Stimulated activated CD4-positive, alpha-beta T cell treated with anti-CD3 and anti-CD28 coated beads, Interleukin-1b, Interleukin-23, amount 100 ng/mL, for 48 hours (primary cell): Measurements from ENCODE around the gene CCDC171.

Experiments used
- DNase-seq: peaks from one replicate; pipeline ENCODE4 v3.0.0-alpha.2; 2020

CCDC171 gene

GRCh38 chr9:15901572-15901971 lies 348.7 kb downstream of the CCDC171 start:
- no peak for DNase-seq

DNA sequence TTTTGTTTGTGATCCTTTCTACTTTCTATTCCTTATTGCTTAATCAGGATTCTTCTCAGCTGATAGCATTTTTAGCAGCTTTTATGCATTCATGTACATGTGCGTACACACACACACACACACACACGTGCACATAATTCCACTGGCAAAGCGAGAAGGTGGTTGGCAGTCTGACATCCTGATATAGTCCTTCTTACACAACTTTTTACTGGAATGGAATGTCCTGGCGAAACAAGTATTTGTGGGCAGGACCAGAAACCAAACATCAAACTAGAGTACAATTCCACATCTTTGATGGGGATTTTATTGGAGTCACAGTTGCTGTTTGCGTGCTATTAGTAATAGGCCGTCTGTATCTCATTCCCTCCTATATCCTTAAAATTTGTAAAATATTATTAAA lies 356.5 kb downstream of the CCDC171 start:
- DNase-seq = no peak

GRCh38 chr9:15915711-15916110 lies 362.9 kb downstream of the CCDC171 start:
- DNase-seq = no peak

DNA sequence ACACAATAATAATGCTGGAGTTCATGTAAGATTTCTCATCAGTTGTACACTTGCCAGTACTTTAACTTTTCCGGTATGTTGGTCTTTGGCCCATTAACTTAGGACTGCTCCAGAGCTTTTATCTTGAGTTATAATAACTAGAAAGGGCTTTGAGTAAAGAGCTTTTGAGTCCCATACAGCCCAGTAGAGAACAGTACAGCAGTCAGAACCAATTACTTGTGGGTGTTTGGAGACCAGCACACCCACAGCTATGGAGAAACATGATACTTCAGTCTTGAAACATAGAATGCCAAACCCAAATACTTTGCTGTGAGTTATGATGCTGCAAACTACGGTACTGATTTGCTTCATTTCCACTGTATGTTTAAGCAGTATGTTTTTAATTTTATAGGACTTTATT lies 374.3 kb downstream of the CCDC171 start:
- DNase-seq = no peak

DNA sequence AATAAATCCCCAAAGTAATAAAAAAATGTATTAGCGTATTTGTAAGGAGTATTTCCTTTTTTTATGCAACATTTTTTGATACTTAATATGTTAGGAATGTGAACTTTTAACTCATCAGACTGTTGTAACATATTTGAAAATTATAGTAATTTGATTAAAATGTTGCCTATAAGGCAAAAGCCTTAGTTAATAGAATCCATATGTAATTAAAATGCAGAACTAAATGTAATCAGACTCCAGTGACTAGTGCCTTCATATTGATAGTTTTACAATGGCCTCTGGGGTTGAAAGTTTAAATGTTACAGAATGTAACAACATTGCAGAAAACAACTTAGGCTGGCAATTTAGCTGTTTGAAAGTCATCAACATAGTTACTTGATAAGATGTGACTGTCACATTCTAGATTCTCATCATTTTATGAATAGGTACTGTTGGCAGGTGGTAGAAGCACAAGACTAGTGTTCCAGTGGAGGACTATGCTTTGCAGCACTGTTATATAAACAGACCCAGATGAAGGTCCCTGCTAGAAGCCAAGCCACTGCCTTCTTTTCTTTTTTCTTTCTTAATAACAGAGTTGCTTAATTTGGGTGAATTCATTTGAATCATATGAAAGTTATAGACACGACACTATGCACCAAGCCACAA lies 382.9 kb downstream of the CCDC171 start:
- DNase-seq = no peak

GRCh38 chr9:15936306-15936921 lies 383.6 kb downstream of the CCDC171 start:
- no peak for DNase-seq

- DNase-seq = no peak
Observed at GRCh38 chr9:15942831-15943424, 390.1 kb downstream of the CCDC171 start.

DNA sequence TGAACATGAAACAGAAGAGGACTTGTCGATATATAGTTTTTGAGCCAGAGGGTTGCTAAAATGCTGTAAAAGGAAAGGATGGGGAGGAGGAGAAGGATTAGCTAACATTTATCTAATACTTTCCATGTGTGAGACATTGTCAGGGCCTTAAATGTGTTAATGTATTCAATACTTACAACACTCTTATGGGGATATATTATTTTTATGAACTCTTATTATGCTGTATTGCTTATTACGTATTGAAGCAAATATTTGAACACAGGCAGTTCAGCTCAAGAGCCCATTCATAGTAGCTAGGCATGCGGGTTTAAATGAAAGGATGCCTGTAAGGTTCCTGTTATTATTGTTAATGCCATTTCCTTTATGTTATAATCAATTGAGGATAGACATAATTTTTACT lies 391.5 kb downstream of the CCDC171 start:
- DNase-seq = no peak

- DNase-seq = no peak
Observed at GRCh38 chr9:15959663-15960062, 406.8 kb downstream of the CCDC171 start.

DNA sequence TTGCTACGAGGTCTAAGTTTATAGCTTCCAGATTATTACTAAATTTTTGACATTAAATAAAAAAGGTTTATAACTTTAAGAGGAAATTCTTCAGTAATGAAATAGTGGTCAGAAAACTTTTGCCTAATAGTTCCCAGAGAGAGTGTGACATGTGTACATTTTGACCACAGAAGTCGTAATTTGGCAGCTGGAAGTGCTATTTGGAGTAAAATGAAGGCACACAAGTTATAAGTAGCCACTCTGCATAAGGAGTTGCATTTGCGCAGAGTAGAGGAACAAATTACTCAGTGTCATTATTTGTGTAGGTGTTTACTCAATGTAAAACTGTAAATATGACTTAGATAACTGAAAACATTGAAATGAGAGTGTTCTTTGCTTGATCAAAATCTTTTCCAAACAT lies 408.4 kb downstream of the CCDC171 start:
- DNase-seq = no peak

GRCh38 chr9:15965246-15965745 lies 412.5 kb downstream of the CCDC171 start:
- no peak for DNase-seq

- DNase-seq = no peak
Observed at GRCh38 chr9:15966471-15966870, 413.6 kb downstream of the CCDC171 start.

DNA sequence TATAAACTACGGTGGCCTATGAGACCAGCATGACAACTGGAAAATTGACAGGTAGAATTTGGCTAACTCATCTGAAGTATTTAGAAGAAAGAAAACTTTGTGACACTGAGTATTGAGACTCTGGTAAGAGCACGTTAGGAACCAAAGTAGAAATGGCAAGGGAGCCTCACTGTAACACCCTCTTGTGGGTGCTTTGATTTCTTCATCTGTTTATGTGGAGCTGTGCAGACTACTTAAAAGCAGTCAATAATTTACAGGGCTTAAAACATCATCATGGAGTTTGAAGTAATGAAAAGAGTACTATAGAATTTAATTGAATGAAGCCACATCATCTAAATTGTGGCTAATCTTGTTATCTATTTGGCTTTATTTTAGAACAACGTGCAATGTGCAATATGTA lies 414.2 kb downstream of the CCDC171 start:
- DNase-seq = no peak

GRCh38 chr9:15972760-15973159 lies 419.9 kb downstream of the CCDC171 start:
- no peak for DNase-seq

- no peak for DNase-seq
Observed at GRCh38 chr9:15975101-15975778, 422.4 kb downstream of the CCDC171 start.

GRCh38 chr9:15977438-15977837 lies 424.6 kb downstream of the CCDC171 start:
- no peak for DNase-seq

DNA sequence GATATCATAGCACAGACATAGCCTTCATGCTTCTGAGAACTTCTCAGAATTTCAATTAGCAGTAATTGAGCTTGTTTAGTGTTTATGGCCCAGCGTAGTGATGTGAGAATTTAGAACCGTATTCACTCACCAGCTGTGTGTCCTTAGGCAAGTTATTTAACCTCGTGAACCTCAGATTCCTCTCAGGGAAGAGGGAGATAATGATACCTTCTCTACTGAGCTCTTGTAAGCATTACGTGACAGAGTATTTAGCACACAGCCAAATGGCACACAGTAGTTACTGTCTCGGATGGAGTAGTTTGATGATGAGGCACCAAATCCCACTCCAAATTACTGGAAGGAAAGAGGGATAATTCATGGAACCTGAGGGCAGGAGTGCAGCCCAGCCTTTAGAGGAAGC lies 429.3 kb downstream of the CCDC171 start:
- no peak for DNase-seq

- no peak for DNase-seq
Observed at GRCh38 chr9:15999422-16000339, 446.8 kb downstream of the CCDC171 start.

DNA sequence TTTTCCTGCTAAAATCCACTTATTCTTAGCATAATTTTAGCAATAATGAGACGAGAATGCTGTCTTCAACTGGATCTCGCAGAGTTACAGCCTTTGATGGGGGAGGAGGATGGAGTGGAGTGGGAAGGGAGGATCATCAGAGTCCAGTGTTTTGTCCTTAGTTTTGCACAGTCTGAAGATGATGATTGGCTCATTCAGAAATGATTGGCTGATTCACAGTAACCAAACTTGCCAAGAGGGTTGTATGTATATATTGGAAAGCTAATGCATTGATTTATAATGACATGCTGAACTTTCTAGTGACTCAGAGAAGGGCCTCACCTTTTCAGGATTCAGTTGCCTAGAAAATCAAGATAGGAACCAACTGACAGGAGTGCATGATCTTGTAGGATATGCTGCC lies 448.0 kb downstream of the CCDC171 start:
- DNase-seq = no peak

DNA sequence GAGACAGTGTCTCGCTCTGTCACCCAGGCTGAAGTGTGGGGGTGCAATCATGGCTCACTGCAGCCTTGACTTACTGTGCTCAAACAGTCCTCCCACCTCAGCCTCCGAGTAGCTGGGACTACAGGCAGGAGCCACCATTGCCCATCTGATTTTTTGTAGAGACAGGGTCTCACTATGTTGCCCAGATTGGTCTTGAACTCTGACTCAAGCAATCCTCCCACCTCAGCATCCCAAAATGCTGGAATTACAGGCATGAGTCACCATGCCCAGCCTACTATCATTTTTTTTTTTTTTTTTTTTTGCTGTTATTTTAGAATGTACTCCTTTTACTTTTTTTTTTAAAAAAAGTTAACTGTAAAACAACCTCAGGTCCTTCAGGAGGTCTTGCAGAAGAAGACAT lies 449.0 kb downstream of the CCDC171 start:
- no peak for DNase-seq

DNA sequence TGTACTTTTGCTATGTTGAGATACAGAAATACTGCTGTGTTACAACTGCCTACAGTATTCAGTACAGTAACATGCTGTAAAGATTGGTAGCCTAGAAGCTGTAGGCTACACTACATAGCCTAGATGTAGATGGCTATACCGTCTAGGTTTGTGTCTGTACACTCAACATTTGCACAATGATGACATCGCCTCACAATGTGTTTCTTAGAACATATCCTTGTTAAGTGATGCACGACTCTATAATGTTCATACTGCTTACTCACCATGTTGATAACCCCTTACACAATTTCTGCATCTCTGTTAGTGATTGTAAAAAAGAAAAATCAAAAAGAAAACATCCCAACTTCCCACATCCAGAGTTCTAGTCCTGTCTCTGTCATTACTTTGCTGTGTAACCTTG lies 450.0 kb downstream of the CCDC171 start:
- DNase-seq = no peak

GRCh38 chr9:16003785-16004184 lies 450.9 kb downstream of the CCDC171 start:
- DNase-seq = no peak

DNA sequence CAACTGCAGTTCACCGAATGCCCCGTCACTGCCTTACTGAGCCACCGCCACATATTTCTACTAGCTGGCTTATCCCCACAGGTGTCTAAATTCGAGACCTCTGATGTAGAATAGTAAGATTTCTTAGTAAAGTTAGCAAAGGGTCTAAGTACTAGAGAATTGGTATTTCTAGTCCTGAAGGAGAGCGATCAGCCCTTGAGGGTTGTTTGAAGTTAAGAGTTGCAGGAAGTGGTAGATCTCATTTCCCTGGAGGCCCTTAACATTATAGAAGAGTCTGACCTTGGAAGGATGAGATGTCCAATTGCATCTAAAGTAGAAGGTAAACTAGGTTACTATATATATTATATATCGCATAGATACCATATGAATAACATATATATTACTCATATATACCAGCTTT lies 451.8 kb downstream of the CCDC171 start:
- no peak for DNase-seq
